Lung (tissue), 12 donors: ENCODE data around the gene SPSB4. TPM values are rescaled to one million over a fixed set of nuclear protein-coding genes. Genes with fewer than 3 reads are reported as not detected.

ENCODE experiments used
- ATAC-seq: fragments of 200-7000 bp; cut with Tn5 transposase; one replicate; pipeline ENCODE4 v1.9.1; 2020; ENCODE audit warnings: moderate number of reproducible peaks; ENCODE audit not compliant: insufficient read depth, low FRiP score
- DNase-seq, 3 donors: peaks; one replicate each; pipeline ENCODE4 v3.0.0-alpha.2; 2013 to 2017
- H3K27ac ChIP-seq, 2 donors: one replicate each; pipeline ENCODE4 v1.5.1; 2013; ENCODE audit warnings: mild to moderate bottlenecking in 2 of 2, moderate library complexity in 2 of 2, control low read depth in 1 of 2, inconsistent platforms in 1 of 2, low read depth in 1 of 2, low read length in 1 of 2
- H3K27me3 ChIP-seq, 3 donors: one replicate each; pipeline ENCODE4 v1.5.1; 2013; ENCODE audit warnings: low read length in 2 of 3; ENCODE audit not compliant: control insufficient read depth in 3 of 3, insufficient read depth in 3 of 3
- H3K36me3 ChIP-seq, 4 donors: one replicate each; pipeline ENCODE4 v1.5.1; 2013; ENCODE audit warnings: low read length in 4 of 4, mild to moderate bottlenecking in 1 of 4, moderate library complexity in 1 of 4; ENCODE audit not compliant: control insufficient read depth in 4 of 4, insufficient read depth in 4 of 4
- H3K4me1 ChIP-seq, 5 donors: one replicate each; pipeline ENCODE4 v1.5.1; 2013; ENCODE audit warnings: low read length in 5 of 5, mild to moderate bottlenecking in 2 of 5, moderate library complexity in 1 of 5; ENCODE audit not compliant: control insufficient read depth in 5 of 5, insufficient read depth in 5 of 5
- H3K4me3 ChIP-seq: one replicate; pipeline ENCODE4 v1.5.1; 2013; ENCODE audit warnings: mild to moderate bottlenecking, control low read depth, moderate library complexity
- H3K9ac ChIP-seq, 2 donors: one replicate each; pipeline ENCODE4 v1.5.1; 2013; ENCODE audit warnings: low read length in 2 of 2, control low read depth in 1 of 2; ENCODE audit not compliant: insufficient read depth in 1 of 2
- H3K9me3 ChIP-seq, 4 donors: one replicate each; pipeline ENCODE4 v1.5.1; 2013; ENCODE audit warnings: low read length in 3 of 4, mild to moderate bottlenecking in 1 of 4, moderate library complexity in 1 of 4; ENCODE audit not compliant: control insufficient read depth in 4 of 4, insufficient read depth in 3 of 4
- WGBS, 2 donors: extraction: QIAGEN DNeasy Blood & Tissue Kit; methylation state at CpG; one replicate each; pipeline ENCODE4 v1.1.7; 2013; 5-methylcytosine and 5-hydroxymethylcytosine counted together
- polyA plus RNA-seq, 2 donors: library from polyadenylated mRNA; stranded (reverse); fragments of 200-250 nt; gene quantifications; one replicate each; pipeline ENCODE4 v1.2.1, GENCODE V29; 2013
- total RNA-seq, 2 donors: library from RNA; depleted of rRNA in 1 of 2; stranded (reverse); fragments of >200 nt in 1 of 2; gene quantifications; one replicate each; pipeline ENCODE4 v1.2.1, GENCODE V29; 2014 to 2021
- TF ChIP-seq, protein P1 (sequence below): IDR thresholded peaks from 2 replicates; pipeline ENCODE4 v1.5.1; 2012; ENCODE audit warnings: mild to moderate bottlenecking; ENCODE audit errors: control extremely low read depth, extremely low read depth
- donor health status: control.
- donor health status: control.
- donor health status: Bipolar disorder and iron deficiency.
- donor health status: healthy.
- donor health status: DM: yes; HTN: yes; CAD: no.

SPSB4 gene
- total and polyA plus RNA-seq, 4 donors = 0.25 to 4.4 (median 1.5) TPM

DNA sequence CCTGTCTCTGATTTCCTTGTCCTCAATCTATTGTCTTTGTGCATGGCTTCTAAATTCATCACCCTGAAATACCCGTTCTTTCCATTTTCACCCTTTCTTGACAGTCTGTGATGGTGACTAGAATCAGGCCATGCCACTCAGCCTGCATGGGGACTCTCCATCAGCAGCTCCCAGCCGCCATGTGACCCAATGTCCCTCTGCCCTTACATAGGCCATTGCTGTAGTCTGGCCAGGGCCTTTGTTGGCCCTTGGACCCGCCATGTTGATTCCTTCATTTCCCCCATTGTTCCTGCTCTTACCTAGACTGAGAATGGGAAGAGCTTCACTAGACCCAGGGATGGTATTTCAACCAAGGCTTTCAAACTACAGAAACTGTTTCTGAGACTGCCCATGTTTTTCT is 45.8 kb downstream of the SPSB4 start:
- no peak overlapping the region for H3K4me3 ChIP-seq
- ATAC-seq (no peak), DNase-seq (no peak)
- 90 to 91% methylated on average over 3 of the region's 3 CpGs for WGBS, 2 donors
- no peaks in the 10 kb centered on the region for H3K36me3 ChIP-seq
- no peak overlapping the region for H3K9ac ChIP-seq
- peaks cover 2 to 14% (median 8%) of the 10 kb centered on the region in 5 donors for H3K4me1 ChIP-seq
- TF ChIP-seq, protein P1, sequence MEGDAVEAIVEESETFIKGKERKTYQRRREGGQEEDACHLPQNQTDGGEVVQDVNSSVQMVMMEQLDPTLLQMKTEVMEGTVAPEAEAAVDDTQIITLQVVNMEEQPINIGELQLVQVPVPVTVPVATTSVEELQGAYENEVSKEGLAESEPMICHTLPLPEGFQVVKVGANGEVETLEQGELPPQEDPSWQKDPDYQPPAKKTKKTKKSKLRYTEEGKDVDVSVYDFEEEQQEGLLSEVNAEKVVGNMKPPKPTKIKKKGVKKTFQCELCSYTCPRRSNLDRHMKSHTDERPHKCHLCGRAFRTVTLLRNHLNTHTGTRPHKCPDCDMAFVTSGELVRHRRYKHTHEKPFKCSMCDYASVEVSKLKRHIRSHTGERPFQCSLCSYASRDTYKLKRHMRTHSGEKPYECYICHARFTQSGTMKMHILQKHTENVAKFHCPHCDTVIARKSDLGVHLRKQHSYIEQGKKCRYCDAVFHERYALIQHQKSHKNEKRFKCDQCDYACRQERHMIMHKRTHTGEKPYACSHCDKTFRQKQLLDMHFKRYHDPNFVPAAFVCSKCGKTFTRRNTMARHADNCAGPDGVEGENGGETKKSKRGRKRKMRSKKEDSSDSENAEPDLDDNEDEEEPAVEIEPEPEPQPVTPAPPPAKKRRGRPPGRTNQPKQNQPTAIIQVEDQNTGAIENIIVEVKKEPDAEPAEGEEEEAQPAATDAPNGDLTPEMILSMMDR = no peak
- no peaks in the 10 kb centered on the region for H3K27me3 ChIP-seq
- H3K27ac ChIP-seq = no peak overlapping the region
- H3K9me3 ChIP-seq = no peaks in the 10 kb centered on the region

DNA sequence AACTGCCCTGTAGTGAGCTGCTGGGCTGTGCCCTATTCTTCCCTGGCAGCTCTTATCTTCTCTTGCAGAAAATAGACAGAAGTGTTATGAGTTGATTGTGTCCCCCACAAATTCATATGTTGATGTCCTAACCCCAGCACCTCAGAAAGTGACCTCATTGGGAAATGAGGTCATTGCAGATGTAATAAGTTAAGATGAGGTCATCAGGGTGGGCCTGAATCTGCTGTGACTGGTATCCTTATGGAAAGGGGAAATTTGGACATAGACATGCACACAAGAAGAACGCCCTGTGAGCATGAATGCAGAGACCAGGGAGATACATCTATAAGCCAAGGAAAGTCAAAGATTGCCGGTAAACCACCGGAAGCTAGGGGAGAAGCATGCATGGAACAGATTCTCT is 49.0 kb downstream of the SPSB4 start:
- TF ChIP-seq, protein P1 = no peak
- WGBS, 2 donors = 90 to 93% methylated on average over 3 of the region's 3 CpGs
- no peak overlapping the region for H3K9ac ChIP-seq
- H3K27ac ChIP-seq = no peak overlapping the region
- H3K4me3 ChIP-seq = no peak overlapping the region
- DNase-seq (no peak), ATAC-seq (no peak)
- no peaks in the 10 kb centered on the region for H3K9me3 ChIP-seq
- H3K27me3 ChIP-seq = no peaks in the 10 kb centered on the region
- H3K4me1 ChIP-seq = peaks cover 6 to 35% (median 19%) of the 10 kb centered on the region in 5 donors
- H3K36me3 ChIP-seq = no peaks in the 10 kb centered on the region

GRCh38 chr3:141100531-141101320 is 49.6 kb downstream of the SPSB4 start:
- Histone ChIP-seq H3K4me1 (peaks cover 3 to 35% (median 16%) of the 10 kb centered on the region in 5 donors), H3K27ac (no peak overlapping the region), H3K4me3 (no peak overlapping the region), H3K9ac (no peak overlapping the region), H3K27me3 (no peaks in the 10 kb centered on the region), H3K9me3 (no peaks in the 10 kb centered on the region), H3K36me3 (no peaks in the 10 kb centered on the region)
- TF ChIP-seq, protein P1 = no peak
- ATAC-seq = no peak
- WGBS, 2 donors = 88 to 95% methylated on average over 8 of the region's 8 CpGs
- DNase-seq = no peak

DNA sequence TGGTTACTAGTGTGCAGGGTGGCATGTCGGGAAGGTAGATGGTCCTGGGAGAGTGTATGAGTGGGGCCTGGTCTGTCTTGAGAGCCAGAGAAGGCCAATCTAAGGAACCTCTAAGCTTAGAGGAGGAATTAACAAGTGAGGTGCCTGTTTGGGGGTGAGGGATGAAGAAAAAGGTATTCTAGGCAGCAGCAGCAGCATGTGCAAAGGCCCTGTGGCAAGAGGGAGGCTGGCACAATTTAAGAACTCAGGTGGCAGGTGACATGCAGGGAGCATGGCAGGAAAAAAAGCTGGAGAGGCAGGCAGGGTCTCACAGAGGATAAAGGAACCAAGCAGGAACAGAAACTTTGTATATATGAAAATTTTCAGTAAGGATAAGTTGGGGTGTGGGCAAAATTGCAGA is 51.2 kb downstream of the SPSB4 start:
- Histone ChIP-seq H3K36me3 (no peaks in the 10 kb centered on the region), H3K9ac (no peak overlapping the region), H3K4me1 (peaks cover 0 to 33% (median 13%) of the 10 kb centered on the region in 5 donors), H3K27ac (no peak overlapping the region), H3K4me3 (no peak overlapping the region), H3K27me3 (no peaks in the 10 kb centered on the region), H3K9me3 (no peaks in the 10 kb centered on the region)
- DNase-seq (no peak), ATAC-seq (no peak)
- 91 to 95% methylated on average over 1 of the region's 1 CpG for WGBS, 2 donors
- TF ChIP-seq, protein P1 = no peak
